Measurements from ENCODE around the gene GOLGA5. TPM values are rescaled to one million over a fixed set of nuclear protein-coding genes. Genes with fewer than 3 reads are reported as not detected.

The GOLGA5 gene
- total RNA-seq, 1 experiment from 2014 or later, result 25.4 TPM

GRCh38 chr14:92885279-92886061, 91.4 kb downstream of the GOLGA5 start:
- WGBS (ENCODE audit: extremely low coverage, insufficient read length, low lambda C conversion rate), result no CpG with 5 or more reads among the region's 8 CpGs
- Histone ChIP-seq H2BK120ac (ENCODE audit: low read depth, low read length, poor library complexity, severe bottlenecking) (no peak overlapping the region), H3T11ph (ENCODE audit: low read length) (no peak overlapping the region), H3K18ac (ENCODE audit: insufficient read length, low read depth, low read length) (no peak overlapping the region), H3K4ac (ENCODE audit: low read depth, low read length) (no peak overlapping the region), H4K20me1 (ENCODE audit: control insufficient read depth, insufficient read depth, insufficient read length) (no peaks in the 10 kb centered on the region), H3K27ac (ENCODE audit: insufficient read length, low read depth, low read length) (no peak overlapping the region), H3K4me2 (ENCODE audit: insufficient read depth, insufficient read length, low read length) (no peak overlapping the region), H3K23ac (ENCODE audit: insufficient read length, low read depth, low read length) (no peak overlapping the region), H3K4me1 (ENCODE audit: insufficient read depth, low read length) (no peaks in the 10 kb centered on the region), H2BK5ac (ENCODE audit: insufficient read length, low read length) (no peak overlapping the region), H3K9ac (ENCODE audit: extremely low read depth, insufficient read length, low read length) (no peak overlapping the region), H4K91ac (ENCODE audit: insufficient read length, low read depth, low read length) (no peak overlapping the region), H3K56ac (ENCODE audit: insufficient read length, low read depth, low read length) (no peak overlapping the region), H2BK15ac (ENCODE audit: low read depth, low read length) (no peak overlapping the region), H4K8ac (replicated peaks; ENCODE audit: insufficient read length, low read depth, low read length) (no peak overlapping the region), H2AFZ (ENCODE audit: low read length) (no peak overlapping the region), H4K5ac (ENCODE audit: insufficient read length, low read depth, low read length) (no peak overlapping the region), H3K9me3 (ENCODE audit: control insufficient read depth, low read depth, low read length) (no peaks in the 10 kb centered on the region), H3K79me1 (ENCODE audit: insufficient read depth, low read depth, low read length, poor library complexity, severe bottlenecking) (no peaks in the 10 kb centered on the region), H2BK12ac (ENCODE audit: insufficient read length, low read depth, low read length) (no peak overlapping the region), H3K23me2 (ENCODE audit: insufficient read length, low read depth, low read length, poor library complexity, severe bottlenecking) (no peaks in the 10 kb centered on the region), H3K27me3 (ENCODE audit: insufficient read depth, low read length) (no peaks in the 10 kb centered on the region), H3K14ac (ENCODE audit: insufficient read depth, low read length) (no peak overlapping the region), H3K79me2 (ENCODE audit: insufficient read depth, low read length) (no peaks in the 10 kb centered on the region), H2AK5ac (ENCODE audit: insufficient read length, low read length) (no peak overlapping the region), H2BK20ac (ENCODE audit: low read depth, low read length, poor library complexity, severe bottlenecking) (no peak overlapping the region)
- Mint-ChIP-seq H3K4me1 (peaks cover 4 to 7% of the 10 kb centered on the region in 2 experiments), H3K36me3 (ENCODE audit: insufficient read depth in 1 of 3, low read depth in 3 of 3) (no peaks in the 10 kb centered on the region; a peak in 1 of 7 replicates), H3K27me3 (ENCODE audit: low read depth) (peaks cover 31% of the 10 kb centered on the region), H3K4me3 (no peak overlapping the region), H3K9me3 (peaks cover 0 to 3% of the 10 kb centered on the region in 2 experiments; a peak in 4 of 5 replicates), H3K27ac (no peak overlapping the region)
- TF ChIP-seq, protein P1, sequence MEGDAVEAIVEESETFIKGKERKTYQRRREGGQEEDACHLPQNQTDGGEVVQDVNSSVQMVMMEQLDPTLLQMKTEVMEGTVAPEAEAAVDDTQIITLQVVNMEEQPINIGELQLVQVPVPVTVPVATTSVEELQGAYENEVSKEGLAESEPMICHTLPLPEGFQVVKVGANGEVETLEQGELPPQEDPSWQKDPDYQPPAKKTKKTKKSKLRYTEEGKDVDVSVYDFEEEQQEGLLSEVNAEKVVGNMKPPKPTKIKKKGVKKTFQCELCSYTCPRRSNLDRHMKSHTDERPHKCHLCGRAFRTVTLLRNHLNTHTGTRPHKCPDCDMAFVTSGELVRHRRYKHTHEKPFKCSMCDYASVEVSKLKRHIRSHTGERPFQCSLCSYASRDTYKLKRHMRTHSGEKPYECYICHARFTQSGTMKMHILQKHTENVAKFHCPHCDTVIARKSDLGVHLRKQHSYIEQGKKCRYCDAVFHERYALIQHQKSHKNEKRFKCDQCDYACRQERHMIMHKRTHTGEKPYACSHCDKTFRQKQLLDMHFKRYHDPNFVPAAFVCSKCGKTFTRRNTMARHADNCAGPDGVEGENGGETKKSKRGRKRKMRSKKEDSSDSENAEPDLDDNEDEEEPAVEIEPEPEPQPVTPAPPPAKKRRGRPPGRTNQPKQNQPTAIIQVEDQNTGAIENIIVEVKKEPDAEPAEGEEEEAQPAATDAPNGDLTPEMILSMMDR (conservative IDR thresholded peaks at IDR 0.05), result no peak
- no peak for DNase-seq

All from H9 (cell line).